Prostate gland (tissue), 2 donors: Measurements from ENCODE around the gene FGF19. TPM values are rescaled to one million over a fixed set of nuclear protein-coding genes. Genes with fewer than 3 reads are reported as not detected.

Experiments
- DNase-seq: peaks from one replicate; pipeline ENCODE4 v3.0.0-alpha.2; 2019; ENCODE audit warnings: low spot score
- H3K27ac ChIP-seq, 2 donors: fragments of 200-600 bp; sonication (generic); 2 replicates each; pipeline ENCODE4 v1.5.1; 2017 to 2019
- H3K27me3 ChIP-seq: fragments of 200-600 bp; sonication (generic); replicated peaks from 2 replicates; pipeline ENCODE4 v1.5.1; 2019; ENCODE audit not compliant: insufficient read depth
- H3K36me3 ChIP-seq, 2 donors: fragments of 200-600 bp; sonication (generic); 1 replicate in 1 of 2; 2 replicates in 1 of 2; pipeline versions ENCODE4 v1.5.1 to v1.8.1; 2017 to 2019
- H3K4me1 ChIP-seq: fragments of 200-600 bp; sonication (generic); replicated peaks from 2 replicates; pipeline ENCODE4 v1.5.1; 2019
- H3K4me3 ChIP-seq, 2 donors: fragments of 200-600 bp; sonication (generic); 2 replicates each; pipeline ENCODE4 v1.5.1; 2017 to 2019
- H3K9me3 ChIP-seq: fragments of 200-600 bp; sonication (generic); 2 replicates; pipeline ENCODE4 v1.5.1; 2017
- CTCF ChIP-seq, 4 experiments: fragments of 200-600 bp in 2 of 4; fragments of 450-650 bp in 2 of 4; sonication (generic) in 2 of 4; IDR thresholded peaks; 1 replicate in 3 of 4; 2 replicates in 1 of 4; pipeline ENCODE4 v1.5.1; 2016 to 2019; ENCODE audit warnings: antibody characterized with exemption in 4 of 4, mild to moderate bottlenecking in 2 of 4, moderate library complexity in 2 of 4
- POLR2A ChIP-seq: fragments of 450-650 bp; IDR thresholded peaks from one replicate; pipeline ENCODE4 v1.6.1; 2016; ENCODE audit warnings: antibody characterized with exemption, mild to moderate bottlenecking
- POLR2AphosphoS5 ChIP-seq: sonication (generic); formaldehyde crosslinking; IDR thresholded peaks from one replicate; pipeline ENCODE4 v1.6.1; 2017; ENCODE audit warnings: antibody characterized with exemption
- WGBS: methylation state at CpG from one replicate; pipeline ENCODE4 v1.1.5; 2018; 5-methylcytosine and 5-hydroxymethylcytosine counted together
- intact Hi-C: fragments of 100-400 bp; cut with DNase I; formaldehyde crosslinking; loops from one replicate; pipeline ENCODE4 v1.14.2; 2022
- total RNA-seq, 2 donors: library from RNA; depleted of rRNA; stranded (reverse); fragments of >200 nt; gene quantifications; one replicate each; pipeline ENCODE4 v1.1.0, GENCODE V29; 2016

FGF19 gene
- total RNA-seq, 2 donors from 2014 or later = not detected

- no peak for DNase-seq
- TF ChIP-seq POLR2A = no peak
- TF ChIP-seq POLR2AphosphoS5 = no peak
- no peak for TF ChIP-seq CTCF (IDR thresholded peaks at IDR 0.05)
- intact Hi-C loops = no loop called here
- H3K9me3 ChIP-seq = no peaks in the 10 kb centered on the region
- H3K27ac ChIP-seq = peak overlapping the region; percentile 82 to 91
- H3K36me3 ChIP-seq = no peaks in the 10 kb centered on the region
- H3K4me1 ChIP-seq = peaks cover 6% of the 10 kb centered on the region
- H3K27me3 ChIP-seq = no peaks in the 10 kb centered on the region
- WGBS = 91% methylated on average over 19 of the region's 19 CpGs
- peak overlapping the region in 1 of 2 donors; percentile 21 for H3K4me3 ChIP-seq
These were observed 48.1 kb downstream of the FGF19 start for GRCh38 chr11:69655479-69656428.

GRCh38 chr11:69654660-69655478 is 49.0 kb downstream of the FGF19 start:
- 38% methylated on average over 27 of the region's 27 CpGs for WGBS
- H3K27ac ChIP-seq = peak overlapping the region; percentile 82 to 91
- intact Hi-C loops = no loop called here
- H3K36me3 ChIP-seq = no peaks in the 10 kb centered on the region
- no peak for TF ChIP-seq POLR2A
- TF ChIP-seq CTCF (IDR thresholded peaks at IDR 0.05) = peak in 2 of 4 experiments; percentile 17 to 24
- TF ChIP-seq POLR2AphosphoS5 = peak; percentile 90
- no peaks in the 10 kb centered on the region for H3K9me3 ChIP-seq
- peak overlapping the region in 1 of 2 donors; percentile 21 for H3K4me3 ChIP-seq
- peak; percentile 89 for DNase-seq
- peaks cover 6% of the 10 kb centered on the region for H3K4me1 ChIP-seq
- H3K27me3 ChIP-seq = no peaks in the 10 kb centered on the region

GRCh38 chr11:69654001-69654659 is 49.7 kb downstream of the FGF19 start:
- TF ChIP-seq POLR2A = no peak
- no peak for TF ChIP-seq CTCF (IDR thresholded peaks at IDR 0.05)
- no peaks in the 10 kb centered on the region for H3K9me3 ChIP-seq
- H3K27me3 ChIP-seq = no peaks in the 10 kb centered on the region
- DNase-seq = peak; percentile 81
- peak overlapping the region in 1 of 2 donors; percentile 21 for H3K4me3 ChIP-seq
- WGBS = 48% methylated on average over 38 of the region's 38 CpGs
- H3K27ac ChIP-seq = peak overlapping the region; percentile 82 to 91
- intact Hi-C loops = no loop called here
- peaks cover 6% of the 10 kb centered on the region for H3K4me1 ChIP-seq
- no peaks in the 10 kb centered on the region for H3K36me3 ChIP-seq

- Histone ChIP-seq H3K9me3 (no peaks in the 10 kb centered on the region), H3K27me3 (no peaks in the 10 kb centered on the region), H3K27ac (peak overlapping the region; percentile 82 to 91), H3K4me1 (peaks cover 6% of the 10 kb centered on the region), H3K36me3 (no peaks in the 10 kb centered on the region), H3K4me3 (peak overlapping the region in 1 of 2 donors; percentile 21)
- intact Hi-C loops = no loop called here
- no peak for TF ChIP-seq POLR2AphosphoS5
- 56% methylated on average over 23 of the region's 23 CpGs for WGBS
- DNase-seq = no peak
These were observed 50.3 kb downstream of the FGF19 start for GRCh38 chr11:69653406-69653960.
